Cardiac septum (tissue), 1 donor: ENCODE results near the gene SLC19A1. TPM values are rescaled to one million over a fixed set of nuclear protein-coding genes. Genes with fewer than 3 reads are reported as not detected.

Experiments
- DNase-seq: peaks from one replicate; pipeline ENCODE4 v3.0.0-alpha.2; 2020; ENCODE audit warnings: low spot score
- intact Hi-C: fragments of 100-400 bp; cut with DNase I; formaldehyde crosslinking; loops from one replicate; pipeline ENCODE4 v1.14.0; 2022
- long read RNA-seq: library from polyadenylated mRNA; unstranded; transcript quantifications from one replicate; pipeline ENCODE4 v2.0.0, GENCODE V29; 2021
- total RNA-seq: library from RNA; stranded (reverse); fragmentation: NEBNext Ultra II Directional; extraction: Animal tissue kit (Norgen Biotek cat#: 25700); gene quantifications from one replicate; pipeline ENCODE4 v1.2.1, GENCODE V29; 2021
- donor health status: DM: no; HTN: no; CAD: no.

Gene SLC19A1
- 2.7 TPM for total RNA-seq
- long read RNA-seq, partial matches to known transcripts, result 0 of 2 reads
- long read RNA-seq, other reads (novel, unspliced or antisense), result 0 of 2 reads

DNA sequence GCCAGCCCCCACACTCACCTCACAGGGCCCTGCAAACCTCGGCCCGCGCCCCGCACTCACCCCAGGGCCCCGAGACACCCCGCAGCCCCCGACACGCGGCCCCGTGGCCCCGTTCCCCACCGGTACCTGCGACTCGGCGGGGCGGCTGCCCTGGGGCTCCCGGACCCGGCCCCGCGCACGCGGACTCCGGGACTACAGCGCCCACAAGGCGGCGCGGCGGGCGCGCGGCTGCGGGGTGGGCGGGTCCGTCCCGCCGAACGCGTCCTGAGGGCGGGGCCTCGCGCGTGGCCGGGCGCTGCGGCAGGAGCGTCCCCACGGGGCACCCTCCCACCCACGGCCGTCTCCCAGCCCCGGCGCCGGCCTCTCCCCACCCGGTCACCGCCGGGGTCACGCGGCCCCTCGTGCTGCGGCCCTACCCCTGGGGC lies at the start of gene SLC19A1:
SLC19A1 (minus strand) TSS at position 199 of the 425 bp plus-strand sequence. CDS start 4,481 bp downstream, outside the sequence.
- intact Hi-C loops, result loop anchor here (5.0 kb wide), 1 partner anchor 65 kb away; no protein-coding TSS in a partner anchor
- peak; percentile 90 for DNase-seq

DNA sequence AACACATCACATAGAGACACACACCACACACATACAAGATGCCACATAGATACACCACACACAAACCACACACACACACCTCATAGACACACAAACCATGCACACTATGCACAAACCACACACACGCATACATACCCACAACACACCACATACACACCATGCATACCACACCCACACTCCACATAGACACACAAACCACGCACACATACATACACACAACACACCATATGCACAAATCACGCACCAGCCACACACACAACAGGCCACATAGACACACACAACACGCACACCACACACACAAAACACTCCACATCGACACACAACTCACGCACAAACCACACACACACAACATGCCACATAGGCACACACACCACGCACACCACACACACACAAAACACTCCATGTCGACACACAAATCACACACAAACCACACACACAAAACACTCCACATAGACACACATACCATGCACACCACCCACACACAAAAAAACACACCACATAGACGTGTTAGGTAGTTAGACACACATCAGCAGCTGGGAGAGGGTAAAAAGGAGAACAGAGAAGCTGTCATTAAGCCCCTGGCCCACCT lies 49.5 kb upstream of the SLC19A1 start:
- intact Hi-C loops, result loop anchor here (5.0 to 10.0 kb wide), 3 partner anchors 34 to 297 kb away; no protein-coding TSS in a partner anchor
- peak; percentile 2 for DNase-seq

- intact Hi-C loops, result loop anchor here (5.0 to 10.0 kb wide), 3 partner anchors 34 to 296 kb away; no protein-coding TSS in a partner anchor
- DNase-seq, result no peak
Observed at GRCh38 chr21:45590726-45591618, 48.7 kb upstream of the SLC19A1 start.

DNA sequence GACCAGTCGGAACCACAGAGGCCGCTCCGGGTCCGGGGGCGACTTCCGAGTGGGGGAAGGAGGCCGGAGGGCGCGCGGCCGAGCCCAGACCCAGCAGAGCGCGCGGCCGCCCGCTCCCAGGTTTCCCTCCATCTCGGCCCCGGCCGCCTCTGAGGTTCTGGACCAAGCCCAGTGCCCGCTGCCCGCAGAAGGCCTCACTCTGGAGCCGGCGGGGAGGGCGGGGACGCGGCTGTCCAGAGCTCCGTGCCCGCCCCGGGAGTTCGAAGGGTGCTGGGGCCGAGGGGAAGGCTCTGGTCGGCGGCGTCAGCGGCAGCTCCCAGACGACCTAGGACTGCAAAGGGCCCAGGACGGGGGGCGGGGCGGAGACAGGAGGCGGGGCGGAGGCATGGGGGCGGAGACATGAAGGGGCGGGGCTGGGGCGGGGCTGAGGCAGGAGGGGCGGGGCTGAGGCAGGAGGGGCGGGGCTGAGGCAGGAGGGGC lies 48.0 kb upstream of the SLC19A1 start:
- DNase-seq, result peak; percentile 90
- intact Hi-C loops, result loop anchor here (5.0 to 10.0 kb wide), 3 partner anchors 33 to 295 kb away; no protein-coding TSS in a partner anchor

DNA sequence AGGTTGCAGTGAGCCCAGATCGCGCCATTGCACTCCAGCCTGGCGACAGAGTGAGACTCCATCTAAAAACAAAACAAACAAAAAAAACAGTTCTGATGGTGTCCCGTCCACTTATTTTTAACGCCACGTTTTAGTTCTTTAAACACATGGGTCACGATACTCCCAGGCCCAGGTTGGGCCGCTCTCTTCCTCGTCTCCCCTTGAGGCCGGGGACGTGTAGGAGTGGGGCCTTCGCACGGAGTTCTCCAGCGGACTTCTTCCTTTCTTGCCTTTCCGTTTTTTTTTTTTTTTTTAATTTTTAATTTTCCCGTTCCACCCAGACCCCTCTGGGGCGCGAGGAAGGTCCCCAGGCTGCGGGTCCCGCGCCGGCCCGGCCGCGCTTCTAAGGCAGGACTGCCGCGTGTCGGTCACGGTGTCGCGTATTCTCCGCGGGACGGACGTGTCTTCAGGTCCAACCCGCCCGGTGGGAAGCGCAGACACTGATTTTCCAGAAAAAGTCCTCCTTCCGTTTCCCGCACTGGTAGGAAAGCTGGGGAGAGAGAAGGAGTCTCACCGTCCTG lies 47.5 kb upstream of the SLC19A1 start:
- DNase-seq, result no peak
- intact Hi-C loops, result loop anchor here (5.0 to 10.0 kb wide), 3 partner anchors 32 to 295 kb away; no protein-coding TSS in a partner anchor

- intact Hi-C loops, result no loop called here
Observed at GRCh38 chr21:45588871-45589491, 46.7 kb upstream of the SLC19A1 start.

GRCh38 chr21:45588086-45588825 lies 46.0 kb upstream of the SLC19A1 start:
- intact Hi-C loops, result no loop called here
- DNase-seq, result peak; percentile 54

More at GRCh38 chr21:45588871-45589491, 46.7 kb upstream of the SLC19A1 start:
- no peak for DNase-seq

DNA sequence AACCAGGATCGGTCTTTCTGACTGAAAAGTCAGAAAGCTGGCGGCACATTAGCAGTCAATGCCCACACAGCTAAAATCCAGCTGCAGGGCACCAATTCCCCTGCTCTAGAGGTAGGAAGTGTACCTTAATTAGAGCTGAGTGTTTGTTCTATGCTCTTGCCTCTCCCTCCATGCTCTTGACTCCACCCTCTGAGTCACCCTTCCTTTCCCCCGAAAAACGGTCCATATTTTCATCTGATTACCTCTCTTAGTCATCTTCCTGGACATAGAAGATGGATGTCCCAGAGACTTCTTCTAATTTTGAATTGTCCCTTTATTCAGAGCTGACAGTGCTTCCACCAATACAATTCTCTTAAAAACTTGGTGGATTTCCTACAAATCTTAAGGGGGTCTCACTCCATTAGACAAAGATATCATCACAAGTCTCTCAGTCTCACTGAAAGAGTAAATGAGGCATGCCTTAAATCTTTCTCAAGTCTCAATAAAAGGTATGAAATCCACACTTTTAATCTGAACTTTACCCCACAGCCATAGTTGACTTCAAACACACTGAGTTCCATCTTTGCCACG lies 44.1 kb upstream of the SLC19A1 start:
- intact Hi-C loops, result no loop called here
- DNase-seq, result no peak

DNA sequence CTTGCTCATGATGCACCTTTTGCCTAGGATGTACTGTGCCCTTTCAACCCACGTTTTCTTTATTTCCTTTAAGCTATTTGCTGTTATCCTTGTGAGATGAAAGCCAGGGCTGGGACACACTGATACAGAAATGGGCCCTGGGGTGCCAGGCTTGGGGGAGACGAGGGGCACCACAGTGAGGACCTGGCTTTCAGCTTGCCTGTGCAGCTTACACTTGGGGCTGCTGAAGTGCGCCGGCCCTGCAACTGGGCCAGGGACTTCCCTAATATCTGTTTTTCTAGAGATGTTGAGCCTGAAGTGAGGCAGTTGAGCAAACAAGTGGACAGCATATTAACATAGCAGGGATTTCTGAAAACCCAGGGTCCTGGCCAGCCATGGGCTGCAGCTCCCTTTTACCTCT lies 42.5 kb upstream of the SLC19A1 start:
- intact Hi-C loops, result no loop called here
- peak; percentile 54 for DNase-seq

- peak; percentile 36 for DNase-seq
- intact Hi-C loops, result no loop called here
Observed at GRCh38 chr21:45583831-45584509, 41.7 kb upstream of the SLC19A1 start.

- DNase-seq, result peak; percentile 20
- intact Hi-C loops, result no loop called here
Observed at GRCh38 chr21:45582128-45582527, 39.9 kb upstream of the SLC19A1 start.

DNA sequence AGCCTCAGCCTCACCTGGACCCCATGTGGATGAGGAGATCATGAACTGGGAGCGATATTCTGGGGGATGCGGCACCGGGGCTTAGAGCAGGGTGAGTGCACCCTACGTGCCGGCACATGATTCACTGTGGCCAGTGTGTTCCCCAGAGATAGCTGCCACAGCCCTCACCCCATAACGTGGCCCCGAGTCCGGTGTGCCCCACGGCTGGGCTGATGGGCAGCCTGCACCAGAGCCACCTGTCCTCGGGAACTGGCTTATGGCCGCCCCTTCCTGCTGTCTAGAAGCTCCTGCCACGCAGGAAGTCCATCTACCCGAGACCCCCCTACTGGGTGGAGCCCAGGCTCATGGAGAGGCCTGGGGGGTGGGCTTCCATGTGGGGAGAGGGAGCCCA lies 39.1 kb upstream of the SLC19A1 start:
- peak; percentile 36 for DNase-seq
- intact Hi-C loops, result no loop called here

DNA sequence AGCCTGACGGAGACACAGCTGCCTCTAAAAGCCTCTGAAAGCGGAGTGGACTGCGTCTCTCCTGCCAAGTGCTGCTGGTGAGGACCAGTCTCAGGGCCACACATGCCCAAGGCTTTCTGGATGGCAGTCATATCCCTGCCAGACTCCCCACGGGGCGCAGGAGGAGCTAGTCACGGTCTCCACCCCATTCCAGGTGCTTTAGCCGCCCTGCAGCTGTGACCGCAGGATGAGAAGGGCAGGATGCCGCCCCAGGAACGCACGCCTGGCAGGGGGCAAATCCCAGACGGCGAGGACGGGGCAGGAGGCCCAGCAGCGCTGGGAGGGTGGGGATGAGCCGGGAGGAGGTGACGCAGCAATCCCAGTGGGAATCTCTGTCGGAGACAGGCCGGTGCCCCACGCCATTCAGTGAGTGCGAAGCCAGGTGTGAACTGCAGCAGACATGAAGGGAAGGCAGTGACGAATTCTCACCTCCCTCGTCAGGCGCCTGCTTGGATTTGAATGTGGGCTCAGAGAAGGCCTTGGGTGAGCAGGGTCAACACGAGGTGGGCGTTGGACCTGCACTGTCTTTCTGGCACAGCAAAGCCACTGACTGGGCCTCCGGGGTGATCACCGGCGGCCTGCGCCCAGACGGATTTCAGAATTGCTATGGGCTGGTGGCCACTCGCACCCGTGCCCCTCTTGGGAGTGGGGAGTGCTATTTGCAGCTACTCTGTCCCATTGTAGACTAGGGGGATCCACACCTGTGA lies 38.5 kb upstream of the SLC19A1 start:
- DNase-seq, result peak; percentile 72
- intact Hi-C loops, result no loop called here

DNA sequence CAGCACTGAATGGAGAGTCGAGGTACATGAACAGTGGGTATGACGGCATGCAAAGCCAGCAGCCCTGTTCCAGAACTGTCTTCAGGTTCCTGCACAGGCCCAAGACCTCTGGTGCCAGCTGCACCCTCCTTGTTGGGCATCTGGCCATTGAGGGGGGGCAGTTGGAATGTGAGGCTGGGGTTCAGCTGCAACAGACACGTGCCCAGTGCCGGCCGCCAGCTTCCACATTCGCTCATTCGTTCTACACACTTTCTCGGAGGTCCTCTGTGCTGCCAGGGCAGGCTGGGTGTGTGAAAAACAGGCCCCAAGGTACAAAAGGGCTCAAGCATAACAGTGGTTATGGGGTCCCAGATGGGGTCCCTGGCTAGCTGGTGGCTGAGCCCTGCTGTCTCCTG lies 37.9 kb upstream of the SLC19A1 start:
- intact Hi-C loops, result no loop called here
- DNase-seq, result peak; percentile 53

GRCh38 chr21:45579383-45580180 lies 37.3 kb upstream of the SLC19A1 start:
- intact Hi-C loops, result no loop called here
- peak; percentile 66 for DNase-seq

DNA sequence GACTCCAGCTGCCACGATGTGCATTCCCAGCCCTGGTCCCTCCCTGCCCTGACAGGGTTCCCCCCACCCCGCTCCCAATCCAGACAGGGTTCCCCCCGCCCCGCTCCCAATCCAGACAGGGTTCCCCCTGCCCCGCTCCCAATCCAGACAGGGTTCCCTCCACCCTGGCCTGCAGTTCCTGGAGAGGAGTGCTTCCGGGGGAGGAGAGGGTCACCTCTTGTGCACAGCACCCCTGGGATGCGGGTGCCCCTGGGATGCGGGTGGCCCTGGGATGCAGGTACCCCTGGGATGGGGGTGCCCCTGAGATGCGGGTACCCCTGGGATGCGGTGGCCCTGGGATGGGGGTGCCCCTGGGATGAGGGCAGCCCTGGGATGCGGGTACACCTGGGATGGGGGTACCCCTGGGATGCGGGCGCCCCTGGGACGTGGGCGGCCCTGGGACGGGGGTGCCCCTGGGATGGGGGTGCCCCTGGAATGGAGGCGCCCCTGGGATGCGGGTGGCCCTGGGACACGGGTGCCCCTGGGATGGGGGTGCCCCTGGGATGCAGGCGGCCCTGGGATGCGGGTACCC lies 36.7 kb upstream of the SLC19A1 start:
- DNase-seq, result peak; percentile 62
- intact Hi-C loops, result no loop called here
